Measurements from ENCODE around the gene MAJIN.

DNA sequence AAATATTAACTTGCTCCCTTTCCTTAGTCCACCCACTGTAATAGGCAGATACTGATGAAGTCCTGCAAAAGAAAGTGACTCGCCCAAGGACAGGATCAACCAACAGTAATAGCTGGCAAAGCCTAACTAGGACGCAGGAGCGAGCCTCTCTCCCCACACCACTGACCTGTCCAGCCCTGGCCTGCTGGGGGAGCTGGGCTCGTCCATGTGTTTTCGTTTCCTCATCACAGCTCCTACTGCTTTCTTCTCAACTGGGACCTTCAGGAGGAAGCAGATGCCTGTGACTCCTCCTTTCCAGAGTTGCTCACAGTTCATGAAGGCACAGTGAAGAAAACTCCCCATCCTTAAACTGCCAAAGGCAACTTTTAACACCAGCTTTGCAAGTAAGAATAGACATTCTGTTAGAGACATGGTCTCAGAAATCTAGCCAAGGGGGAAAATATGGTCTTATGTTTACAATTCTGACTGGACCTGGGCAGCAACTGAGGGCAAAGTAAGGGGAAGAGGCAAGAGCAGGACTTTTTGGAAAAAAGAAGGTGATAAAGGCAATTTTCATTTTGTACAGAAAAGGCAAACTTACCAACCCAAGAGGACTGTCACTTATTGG, 24.6 kb downstream of the MAJIN start:
- no peak for TF ChIP-seq BHLHE40 (IDR thresholded peaks at IDR 0.05; ENCODE audit: borderline replicate concordance)
- TF ChIP-seq TARDBP (IDR thresholded peaks at IDR 0.05) = no peak
- TF ChIP-seq ZNF384 (IDR thresholded peaks at IDR 0.05) = no peak
- no peak for TF ChIP-seq SP1 (IDR thresholded peaks at IDR 0.05)
- no peak for TF ChIP-seq FOXM1 (IDR thresholded peaks at IDR 0.05; ENCODE audit: borderline replicate concordance)
- no peak for TF ChIP-seq FOXK2 (IDR thresholded peaks at IDR 0.05)
- TF ChIP-seq CTBP1 (IDR thresholded peaks at IDR 0.05; ENCODE audit: borderline replicate concordance) = no peak
- no peak for TF ChIP-seq LEF1 (IDR thresholded peaks at IDR 0.05; ENCODE audit: borderline replicate concordance)
- TF ChIP-seq L3MBTL2 (conservative IDR thresholded peaks at IDR 0.05) = no peak
- TF ChIP-seq ARNT (IDR thresholded peaks at IDR 0.05) = no peak
- TF ChIP-seq SUZ12 (IDR thresholded peaks at IDR 0.05) = no peak
- TF ChIP-seq ELF4 (IDR thresholded peaks at IDR 0.05) = no peak
